ENCODE measurements around the gene GRM5.
"Not testable (repeated sequence)": the region's sequence is repeated elsewhere in the genome, so short reads cannot be mapped to it uniquely, and the experiment has no call there.

The GRM5 gene

DNA sequence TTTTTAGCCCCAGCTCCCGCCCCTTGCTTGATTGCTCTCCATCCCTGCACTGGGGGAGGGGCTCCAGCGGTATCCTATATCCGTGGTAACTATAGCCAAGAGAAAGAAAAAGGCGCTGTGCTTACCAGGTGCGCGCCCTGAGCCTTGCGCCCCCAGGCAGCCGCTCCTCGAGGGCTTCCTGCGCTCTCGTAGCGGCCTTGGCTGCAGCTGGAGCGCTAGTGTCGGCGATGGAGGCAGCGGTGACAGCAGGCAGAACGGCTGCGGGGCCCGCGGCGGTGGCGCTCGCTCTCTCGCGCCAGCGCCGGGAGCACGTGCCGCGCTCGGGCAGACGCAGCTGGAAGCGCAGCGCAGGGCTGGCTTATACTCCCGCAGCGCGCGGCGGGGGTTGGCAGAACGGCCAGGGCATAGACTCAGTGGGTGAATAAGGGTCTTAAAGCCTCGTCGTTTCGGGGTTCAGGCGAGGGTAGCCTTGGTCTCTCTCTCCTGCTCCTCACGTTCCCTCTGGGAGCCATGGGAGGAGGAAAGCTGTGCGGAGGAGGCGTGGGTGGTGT is at the start of gene GRM5:
TSS of gene GRM5 (minus strand) at position 332 of the 551 bp plus-strand sequence. CDS start 18,110 bp downstream, outside the sequence.
- DNase-seq, result not testable (repeated sequence)

DNA sequence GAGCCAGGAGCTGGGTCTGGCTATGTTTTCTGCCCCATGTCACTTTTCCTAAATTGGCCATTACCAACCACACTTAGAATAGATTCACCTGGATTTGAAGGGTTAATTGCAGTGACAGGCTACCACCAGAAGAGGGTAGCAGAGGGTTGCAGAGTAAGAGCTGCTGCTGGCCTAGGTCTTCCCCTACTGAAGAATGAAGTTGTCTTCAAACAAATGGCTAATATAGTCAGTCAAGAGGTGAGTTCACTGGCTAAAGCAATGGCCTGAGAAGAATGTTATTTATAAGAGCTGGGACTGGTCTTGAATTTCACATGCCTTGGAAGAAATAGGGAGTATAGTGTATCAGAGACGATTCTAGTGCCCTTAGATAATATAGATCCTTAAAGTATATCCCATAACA is 32.2 kb upstream of the GRM5 start:
- not testable (repeated sequence) for DNase-seq

DNA sequence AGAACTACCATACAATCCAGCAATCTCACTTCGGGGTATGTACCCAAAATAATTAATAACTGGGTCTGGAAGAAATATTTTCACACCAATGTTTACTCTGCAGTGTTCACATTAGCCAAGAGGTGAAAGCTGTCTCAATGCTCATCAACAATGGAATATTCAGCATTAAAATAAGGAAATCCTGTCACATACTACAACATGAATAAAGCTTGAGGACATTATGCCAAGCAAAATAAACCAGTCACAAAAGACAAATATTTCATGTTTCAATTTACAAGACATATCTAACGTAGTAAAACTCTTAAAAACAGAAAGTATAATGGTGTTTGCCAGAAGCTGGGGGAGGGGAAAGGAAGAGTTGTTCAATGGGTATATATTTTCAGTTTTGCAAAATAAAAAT is 28.0 kb upstream of the GRM5 start:
- DNase-seq, result not testable (repeated sequence)

DNA sequence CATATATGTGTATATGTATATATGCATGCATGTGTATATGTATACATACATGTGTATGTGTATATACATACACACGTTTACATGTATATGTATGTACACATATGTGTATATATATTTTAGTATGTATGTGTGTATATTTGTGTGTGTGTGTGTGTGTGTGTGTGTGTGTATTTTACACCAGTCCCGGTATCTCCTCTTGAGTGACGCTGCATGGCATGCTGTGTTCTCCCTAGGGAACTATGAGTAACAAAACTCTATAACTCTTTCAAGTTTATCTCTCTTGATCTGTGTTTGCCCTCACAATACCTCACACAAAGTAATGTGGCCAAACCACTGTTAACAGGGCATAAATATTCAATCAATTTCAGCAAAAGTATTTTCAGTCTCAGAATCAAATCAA is 19.2 kb upstream of the GRM5 start:
- DNase-seq, result not testable (repeated sequence)

DNA sequence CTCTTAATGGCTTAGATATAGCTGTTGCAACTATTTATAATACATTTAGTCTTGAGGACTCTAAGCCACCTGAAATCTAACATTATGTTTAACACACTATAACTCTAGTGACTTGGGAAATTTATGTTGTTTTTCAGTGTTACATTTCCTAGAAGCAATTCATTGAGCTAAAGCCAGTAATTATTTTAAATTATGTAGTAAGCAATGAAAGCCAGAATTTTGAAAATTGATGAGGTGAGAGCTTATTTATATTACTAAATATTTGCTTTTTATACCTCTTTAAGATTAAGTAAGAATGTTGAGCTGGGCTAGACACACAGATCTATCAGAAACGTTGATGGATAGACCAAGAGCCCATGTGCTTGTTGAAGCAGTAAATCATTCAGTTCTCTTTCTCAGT is 5.1 kb upstream of the GRM5 start:
- DNase-seq, result not testable (repeated sequence)

DNA sequence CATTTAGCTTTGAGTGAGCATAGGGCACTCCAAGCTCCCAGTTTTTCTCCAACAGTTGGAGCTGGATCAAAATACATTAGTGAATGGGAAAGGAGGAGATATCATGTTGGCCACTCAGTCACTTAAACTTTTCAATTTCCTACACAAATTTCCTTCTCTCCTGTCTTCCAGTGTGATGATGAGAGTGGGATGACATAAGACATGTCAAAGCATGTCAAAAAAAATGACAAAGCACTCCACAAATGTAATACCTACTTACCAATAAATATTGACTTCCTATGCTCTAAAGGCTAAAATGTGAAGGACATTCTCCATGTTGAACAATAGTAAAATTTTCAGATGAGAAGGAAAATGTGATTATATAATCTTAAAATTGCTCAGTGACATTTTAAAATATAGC is 1.5 kb upstream of the GRM5 start:
- no peak for DNase-seq

DNA sequence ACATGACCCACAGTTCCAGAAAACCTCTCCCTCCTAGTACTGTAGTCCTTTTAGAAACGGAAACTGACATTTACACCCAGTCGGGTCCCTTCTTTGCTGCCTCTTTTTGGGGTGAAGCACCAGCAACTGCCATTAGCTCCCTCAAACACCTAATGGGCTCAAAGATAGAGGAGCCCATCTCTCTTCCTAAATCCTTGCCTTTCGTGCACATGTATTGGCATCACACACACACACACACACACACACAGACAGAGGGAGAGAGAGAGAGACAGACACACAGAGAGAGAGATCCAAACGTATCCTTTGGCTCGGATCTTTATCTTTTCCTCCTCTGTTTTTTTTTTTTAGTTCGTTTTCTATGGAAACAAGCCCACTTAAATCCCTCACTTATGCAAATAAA is 716 bp downstream of the GRM5 start:
- DNase-seq, result no peak

DNA sequence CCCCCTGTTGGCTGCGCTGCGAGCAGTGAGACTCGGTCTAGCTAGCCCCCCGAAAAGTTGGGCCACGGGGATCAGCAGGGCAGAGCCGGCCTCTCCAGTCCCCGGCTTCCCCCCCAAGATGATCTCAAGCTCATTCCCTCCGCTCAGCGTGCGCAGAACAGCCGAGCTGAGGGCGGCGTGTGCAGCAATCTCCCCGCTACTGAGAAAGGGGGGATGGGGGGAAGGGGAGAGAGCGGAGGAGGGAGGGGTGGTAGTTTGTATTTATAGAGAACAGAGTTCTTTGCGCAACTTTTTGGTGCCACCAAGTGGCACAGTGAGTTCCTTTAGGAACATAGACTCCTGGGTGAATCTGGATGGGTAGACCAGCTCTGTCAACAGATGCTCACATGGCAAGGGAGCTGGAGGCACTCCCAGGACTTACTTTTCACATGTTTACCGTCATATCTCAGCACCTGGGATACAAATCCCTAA is 2.3 kb downstream of the GRM5 start:
- DNase-seq, result not testable (repeated sequence)

DNA sequence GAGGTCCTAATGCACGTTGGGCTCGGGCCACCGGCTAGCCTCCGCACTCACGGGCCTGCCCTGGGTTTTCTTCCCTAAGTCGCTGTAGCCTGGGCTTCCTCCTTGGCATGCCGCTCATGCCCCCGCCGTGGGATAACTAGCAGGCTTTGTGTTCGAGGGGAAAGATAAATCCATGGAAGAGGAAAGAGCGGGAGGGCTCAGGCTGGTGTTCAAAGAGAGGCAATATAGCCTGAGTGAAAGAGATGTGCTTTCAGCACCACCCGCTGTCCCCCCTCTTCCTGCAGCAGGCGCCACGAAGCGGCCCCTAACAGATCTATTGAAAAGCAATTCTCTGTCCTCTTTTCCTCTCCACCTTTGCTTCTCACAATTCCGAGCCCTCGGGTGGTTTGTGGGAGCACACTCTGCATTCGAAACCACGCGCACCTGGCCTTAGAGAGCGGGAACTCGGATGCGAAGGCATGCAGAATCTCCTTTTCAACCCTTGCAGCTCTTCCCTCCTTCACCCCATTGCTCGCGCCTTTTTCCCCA is 2.9 kb downstream of the GRM5 start:
- not testable (repeated sequence) for DNase-seq

DNA sequence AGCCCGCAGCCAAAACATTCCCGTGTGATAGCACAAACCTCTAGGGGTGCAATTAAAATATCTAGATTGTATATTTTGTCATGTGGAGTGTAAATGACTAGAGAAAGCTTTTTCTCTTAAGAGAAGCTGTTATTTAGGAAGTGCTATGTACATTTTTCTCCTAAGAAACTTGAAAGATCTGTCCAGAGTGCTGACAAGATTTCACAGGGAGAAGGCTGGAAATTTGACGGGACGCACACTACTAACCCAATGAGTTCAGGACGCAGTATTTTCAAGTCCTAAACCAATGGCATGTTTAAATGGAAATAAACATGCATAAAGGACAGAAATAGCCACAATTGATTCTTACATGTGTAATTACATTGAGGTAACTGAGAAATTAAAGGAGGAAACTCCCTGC is 3.9 kb downstream of the GRM5 start:
- DNase-seq, result not testable (repeated sequence)

DNA sequence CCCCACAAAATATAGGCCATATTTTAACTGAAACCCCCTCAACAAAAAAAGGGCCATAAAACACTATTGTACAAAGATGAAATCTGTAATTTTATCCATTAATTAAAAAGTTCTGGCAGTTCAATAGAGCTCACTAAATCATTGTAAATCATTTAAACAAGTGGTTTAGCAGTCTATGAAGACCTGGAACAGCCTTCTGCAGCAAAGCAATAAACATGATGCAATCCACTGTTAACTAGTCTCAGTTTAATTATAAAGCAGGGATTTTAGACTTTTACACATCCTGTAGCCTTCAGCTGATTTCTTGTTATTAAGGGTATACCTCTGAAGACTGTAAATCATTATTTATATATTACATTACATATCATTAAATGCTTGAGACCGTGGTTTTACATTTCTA is 8.4 kb downstream of the GRM5 start:
- DNase-seq, result not testable (repeated sequence)

DNA sequence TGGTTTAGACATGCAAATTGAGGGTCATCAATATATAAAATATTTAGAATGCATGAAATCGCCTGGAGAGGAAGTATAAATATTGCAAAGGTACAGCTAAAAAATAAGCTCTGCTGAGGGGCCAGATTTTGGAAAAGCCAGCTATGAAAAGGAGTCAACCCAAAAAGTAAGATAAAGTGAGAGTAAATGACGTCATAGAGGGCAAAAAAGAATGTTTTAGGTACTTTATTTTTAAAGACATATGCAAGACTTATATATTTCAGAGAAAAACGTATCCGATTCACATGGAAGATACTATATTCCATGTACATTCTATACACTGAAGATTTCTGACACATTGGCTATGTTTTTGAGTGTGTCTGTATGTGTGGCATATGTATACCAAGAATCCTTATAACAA is 13.6 kb downstream of the GRM5 start:
- no peak for DNase-seq

DNA sequence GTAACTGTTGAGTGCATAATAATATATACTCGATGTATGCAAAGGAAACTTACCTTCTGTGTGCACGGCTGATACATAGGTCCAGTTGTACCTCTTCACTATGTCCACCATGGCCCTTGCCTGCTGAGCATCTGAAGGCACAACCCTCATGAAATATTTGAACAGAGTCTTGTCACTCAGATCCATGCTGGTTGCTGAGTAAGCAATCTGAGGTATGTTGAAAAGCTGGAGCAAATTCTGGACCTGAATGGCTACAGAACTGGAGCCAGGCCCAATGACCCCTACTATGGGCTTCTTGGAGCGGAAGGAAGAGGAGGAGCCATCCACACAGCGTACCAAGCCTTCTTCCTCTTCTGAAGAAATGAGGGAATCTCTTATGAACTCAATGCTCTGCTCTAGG is 18.6 kb downstream of the GRM5 start:
- DNase-seq, result not testable (repeated sequence)

DNA sequence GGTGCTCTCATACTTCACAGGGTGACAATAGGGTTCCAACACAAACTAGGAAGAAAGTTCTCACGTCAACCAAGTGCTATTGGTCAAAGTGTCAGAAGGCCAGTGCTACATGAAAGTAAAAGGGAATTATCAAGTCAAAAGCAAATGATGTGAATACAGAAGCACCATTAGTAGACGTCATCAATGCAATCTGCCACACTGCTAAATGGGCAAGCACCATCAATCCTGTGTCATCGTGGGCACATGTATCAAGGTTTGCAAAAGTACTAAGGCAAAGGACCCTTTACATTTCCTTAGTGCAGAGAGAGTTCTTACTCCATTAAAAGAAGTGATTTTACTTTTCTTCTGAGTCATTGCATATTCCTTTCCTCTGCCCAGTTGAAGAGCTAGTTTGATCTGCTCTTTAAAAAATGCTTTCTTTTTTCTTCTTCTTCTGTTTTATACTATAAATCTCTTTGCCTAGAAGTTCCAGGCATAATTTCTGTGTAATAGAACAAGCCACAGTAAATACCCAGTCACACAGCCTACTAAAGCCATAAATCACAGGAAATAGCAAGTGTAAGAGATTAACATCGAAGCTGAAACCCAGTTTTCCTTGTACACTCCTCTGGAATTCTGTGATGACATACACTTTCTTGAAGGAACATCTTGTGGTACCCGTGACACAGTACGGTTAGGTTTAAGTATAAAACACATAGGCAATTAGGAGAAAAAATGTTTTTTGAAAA is 21.8 kb downstream of the GRM5 start:
- not testable (repeated sequence) for DNase-seq

DNA sequence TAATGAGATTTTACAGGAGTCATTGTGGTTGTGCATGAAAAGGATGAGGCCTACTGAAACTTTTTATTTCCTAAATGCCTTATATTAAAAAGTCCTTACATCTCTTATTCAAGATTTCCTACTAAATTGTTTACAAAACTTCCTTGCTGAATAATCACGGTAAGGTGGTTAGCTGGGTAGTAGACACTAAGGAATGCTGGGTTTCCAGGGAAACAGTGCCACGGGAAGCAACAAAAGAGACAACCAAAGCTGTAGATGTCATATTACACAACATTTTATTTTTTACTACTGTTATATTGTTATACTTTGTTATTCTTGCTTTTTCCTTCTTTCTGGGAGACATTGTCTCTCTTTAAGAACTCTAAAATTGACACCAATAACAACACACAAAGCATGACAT is 36.1 kb downstream of the GRM5 start:
- DNase-seq, result not testable (repeated sequence)

DNA sequence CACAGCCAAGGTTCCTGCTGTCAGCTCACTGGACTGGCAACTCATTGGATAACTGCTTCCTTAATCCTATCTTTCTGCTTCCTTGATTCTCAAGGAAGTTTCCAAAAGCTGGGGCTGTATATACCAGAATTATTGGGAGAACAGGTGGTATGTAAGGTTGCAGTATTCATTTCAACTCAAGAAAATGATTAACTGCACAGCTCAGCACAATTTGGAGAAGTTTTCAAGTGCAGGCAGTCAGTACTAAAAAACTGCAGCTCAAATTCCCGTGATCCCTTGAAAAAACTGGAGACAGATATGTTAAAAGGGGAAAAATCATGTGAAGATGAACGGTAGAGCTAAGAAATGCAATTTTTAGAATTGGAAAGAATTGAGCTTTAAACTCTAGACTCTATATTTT is 44.4 kb downstream of the GRM5 start:
- DNase-seq, result no peak

DNA sequence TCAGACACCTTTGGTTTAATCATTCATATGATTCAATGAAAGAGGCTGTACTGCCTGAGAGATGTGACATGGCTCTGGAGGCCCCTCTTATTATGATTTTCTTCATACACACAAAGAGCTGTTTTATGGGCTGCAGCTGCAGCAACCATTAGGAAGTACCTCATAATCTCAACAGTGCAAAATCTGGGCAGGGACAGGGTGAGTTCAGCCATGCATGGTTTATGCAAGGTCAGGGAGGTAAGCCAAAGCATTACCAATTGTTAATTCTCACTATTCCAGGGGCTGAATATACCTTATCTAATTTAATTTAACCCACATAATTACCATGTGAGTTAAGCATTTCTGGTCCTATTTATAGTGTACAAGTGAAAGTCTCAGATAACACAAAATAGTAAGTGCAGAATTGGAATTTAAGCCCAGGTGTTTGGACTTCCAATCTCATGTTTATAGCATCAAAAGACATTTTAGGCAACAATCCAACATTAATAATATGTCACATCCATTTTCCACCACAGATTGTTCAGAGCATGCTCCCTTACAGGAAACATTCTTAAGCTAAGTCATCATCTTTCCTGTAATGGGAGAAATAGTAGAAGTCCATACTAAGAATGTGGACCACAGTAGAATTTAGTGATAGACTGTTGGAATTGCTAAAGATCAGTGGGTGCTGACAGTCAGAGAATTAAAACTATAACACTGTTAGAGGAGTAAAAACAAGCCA is 45.8 kb downstream of the GRM5 start:
- DNase-seq, result not testable (repeated sequence)

DNA sequence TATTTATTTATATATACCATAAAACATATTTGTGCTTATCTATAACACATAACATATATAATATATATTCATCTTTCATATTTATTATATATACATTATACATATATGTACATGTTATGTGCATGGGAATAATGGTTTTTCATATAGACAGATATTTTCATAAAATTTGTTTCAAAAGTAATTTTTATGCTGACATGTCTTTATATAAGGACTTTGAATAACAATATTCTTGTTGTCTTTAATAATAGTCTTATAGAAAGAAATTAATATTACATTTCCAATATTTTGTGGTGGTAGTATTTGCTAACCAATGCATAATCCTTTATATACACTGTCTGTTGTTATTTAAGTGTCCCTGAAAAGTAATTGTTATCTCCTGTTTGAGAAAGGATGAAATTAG is 49.6 kb downstream of the GRM5 start:
- DNase-seq, result no peak

DNA sequence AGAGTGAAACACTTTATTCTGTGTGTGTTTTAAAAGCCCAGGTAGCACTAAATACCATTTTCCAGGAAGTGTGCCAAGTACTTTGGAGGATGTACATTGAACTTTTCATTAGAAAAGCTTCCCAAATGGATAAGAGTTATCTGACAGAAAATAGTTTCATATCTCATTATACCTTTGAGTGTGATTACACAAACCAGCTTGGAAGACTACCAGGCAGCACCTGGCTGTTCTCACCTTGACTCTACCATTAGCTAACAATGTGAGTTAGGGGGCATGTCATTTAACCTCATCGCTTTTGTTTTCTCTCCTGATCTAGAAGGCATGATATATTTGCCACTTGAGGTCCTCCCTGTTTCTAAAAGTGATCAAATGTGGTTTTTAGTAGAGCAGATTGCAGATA is 50.2 kb downstream of the GRM5 start:
- no peak for DNase-seq

DNA sequence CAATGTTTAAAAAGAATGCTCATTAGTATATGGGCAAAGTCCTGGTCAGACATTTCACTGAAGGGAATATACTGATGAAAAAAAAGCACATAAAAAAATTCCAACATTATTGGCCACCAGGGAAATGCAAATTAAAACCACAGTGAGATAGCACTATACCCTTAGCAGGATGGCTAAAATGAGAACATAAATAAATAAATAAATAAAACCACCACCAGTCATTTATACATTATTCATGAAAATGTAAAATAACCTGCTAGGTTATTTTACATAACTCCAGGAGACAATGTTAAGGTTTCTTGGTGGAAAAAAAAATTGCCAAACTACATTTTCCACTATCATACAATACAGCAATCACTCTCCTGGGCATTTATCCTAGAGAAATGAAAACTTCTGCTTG is 64.9 kb downstream of the GRM5 start:
- not testable (repeated sequence) for DNase-seq

DNA sequence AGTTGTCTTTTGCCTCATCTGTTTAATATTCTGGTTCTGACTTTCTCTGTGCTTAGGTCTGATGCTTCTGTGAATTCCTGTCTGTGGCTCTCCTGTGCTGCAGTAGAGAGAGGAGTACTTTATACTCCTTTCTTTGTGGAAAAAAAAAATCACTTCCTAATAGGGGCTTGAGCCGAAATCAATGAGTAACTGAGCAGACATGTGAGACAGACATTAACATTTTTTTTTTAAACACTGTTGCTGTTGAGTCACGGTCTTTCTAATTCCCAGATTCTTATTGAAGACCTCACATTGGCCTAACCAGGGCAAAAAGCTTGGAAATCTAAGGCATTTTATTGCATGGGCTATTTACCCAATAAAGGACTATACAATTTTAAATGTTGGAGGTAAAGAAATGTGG is 86.1 kb downstream of the GRM5 start:
- no peak for DNase-seq

DNA sequence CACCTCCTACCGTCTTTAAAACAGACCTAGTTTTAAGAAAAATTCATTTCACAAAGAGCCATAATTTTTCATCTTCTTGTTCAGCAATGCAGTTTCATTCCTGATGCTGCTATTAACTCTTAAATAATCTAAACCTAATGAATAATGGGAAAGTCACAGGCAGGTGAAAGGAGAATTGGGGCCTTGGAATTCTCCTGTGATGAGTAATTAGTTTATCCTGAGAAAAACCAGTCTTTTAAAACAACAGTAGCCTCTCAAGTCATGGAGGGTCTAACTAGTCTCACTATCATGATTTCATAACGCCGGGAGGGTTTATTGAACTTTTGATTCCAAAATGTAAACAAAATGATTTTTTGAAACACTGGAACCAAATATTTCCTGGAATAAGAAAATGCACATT is 86.8 kb downstream of the GRM5 start:
- not testable (repeated sequence) for DNase-seq

DNA sequence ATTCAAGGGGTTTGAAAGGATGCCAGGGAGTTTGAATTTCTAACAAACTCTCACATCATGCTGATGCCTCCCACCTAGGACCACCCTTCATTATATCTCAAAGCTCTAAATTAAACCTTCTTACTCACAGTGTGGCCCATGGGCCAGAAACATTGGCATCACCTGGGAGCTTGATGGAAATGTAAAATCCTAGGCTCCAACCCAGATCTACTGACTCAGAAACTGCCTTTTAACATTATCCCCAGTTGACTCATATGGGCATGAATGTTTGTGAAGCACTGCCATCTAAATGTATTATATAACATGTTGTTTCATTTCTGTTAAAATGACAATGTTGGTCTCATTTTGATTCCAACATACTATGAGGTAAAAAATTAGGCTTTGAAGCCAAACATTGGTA is 90.3 kb downstream of the GRM5 start:
- not testable (repeated sequence) for DNase-seq

DNA sequence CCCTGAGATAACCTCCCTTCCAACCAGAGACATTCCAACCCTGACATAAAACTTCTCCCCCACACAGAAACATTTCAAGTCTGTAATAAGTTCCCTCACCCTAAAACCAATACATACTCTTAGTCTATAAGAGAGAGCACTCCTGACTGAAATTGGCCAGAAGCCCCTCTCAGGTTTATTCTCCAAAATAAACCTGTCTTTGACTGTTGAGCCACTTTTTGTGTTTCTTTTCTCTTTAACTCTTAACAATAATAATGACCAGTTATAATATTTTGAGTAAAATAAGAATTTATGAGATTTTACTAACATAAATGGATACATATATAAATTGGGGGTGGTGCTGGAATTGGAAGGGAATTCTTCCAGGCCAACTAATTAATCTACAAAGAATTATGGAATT is 93.6 kb downstream of the GRM5 start:
- no peak for DNase-seq
